Tibial nerve (tissue), 4 donors: Measurements from ENCODE around the gene AP4B1. TPM values are rescaled to one million over a fixed set of nuclear protein-coding genes. Genes with fewer than 3 reads are reported as not detected.

Source experiments
- DNase-seq, 2 donors: peaks; one replicate each; pipeline ENCODE4 v3.0.0-alpha.2; 2019; ENCODE audit warnings: low spot score in 2 of 2
- H3K27ac ChIP-seq, 4 donors: fragments of 200-600 bp; sonication (generic) in 3 of 4; one replicate each; pipeline ENCODE4 v1.5.1; 2017 to 2019; ENCODE audit warnings: mild to moderate bottlenecking in 1 of 4
- H3K27me3 ChIP-seq, 2 donors: fragments of 200-600 bp; sonication (generic) in 1 of 2; one replicate each; pipeline versions ENCODE4 v1.5.1 to v1.6.0; 2017 to 2019
- H3K36me3 ChIP-seq, 3 donors: fragments of 200-600 bp; sonication (generic); one replicate each; pipeline ENCODE4 v1.5.1; 2018 to 2019
- H3K4me1 ChIP-seq, 4 donors: fragments of 200-600 bp; sonication (generic) in 3 of 4; one replicate each; pipeline ENCODE4 v1.5.1; 2017 to 2019
- H3K4me3 ChIP-seq, 4 donors: fragments of 200-600 bp; sonication (generic) in 3 of 4; one replicate each; pipeline ENCODE4 v1.5.1; 2017 to 2019; ENCODE audit warnings: mild to moderate bottlenecking in 1 of 4, moderate library complexity in 1 of 4
- H3K9me3 ChIP-seq, 4 donors: fragments of 200-600 bp; sonication (generic) in 3 of 4; one replicate each; pipeline ENCODE4 v1.5.1; 2017 to 2019
- EP300 ChIP-seq, 2 donors: sonication (generic); formaldehyde crosslinking; IDR thresholded peaks; one replicate each; pipeline ENCODE4 v1.6.1; 2017; ENCODE audit warnings: antibody characterized with exemption in 2 of 2, mild to moderate bottlenecking in 1 of 2
- POLR2A ChIP-seq, 2 donors: fragments of 450-650 bp; IDR thresholded peaks; one replicate each; pipeline ENCODE4 v1.6.1; 2017; ENCODE audit warnings: antibody characterized with exemption in 2 of 2, mild to moderate bottlenecking in 2 of 2, moderate library complexity in 2 of 2
- WGBS, 2 donors: methylation state at CpG; one replicate each; pipeline ENCODE4 v1.1.5; 2018; 5-methylcytosine and 5-hydroxymethylcytosine counted together
- total RNA-seq, 4 donors: library from RNA; depleted of rRNA; stranded (reverse); fragments of >200 nt; gene quantifications; one replicate each; pipeline ENCODE4 v1.1.0, GENCODE V29; 2016
- TF ChIP-seq, protein P1 (sequence below), 5 experiments: fragments of 200-600 bp in 3 of 5; fragments of 450-650 bp in 2 of 5; sonication (generic) in 3 of 5; IDR thresholded peaks; one replicate each; pipeline ENCODE4 v1.5.1; 2016 to 2019; ENCODE audit warnings: antibody characterized with exemption in 5 of 5, mild to moderate bottlenecking in 3 of 5, moderate library complexity in 2 of 5

Gene AP4B1
- total RNA-seq, 4 donors from 2014 or later, result 22.1 to 39.9 (median 34.5) TPM

DNA sequence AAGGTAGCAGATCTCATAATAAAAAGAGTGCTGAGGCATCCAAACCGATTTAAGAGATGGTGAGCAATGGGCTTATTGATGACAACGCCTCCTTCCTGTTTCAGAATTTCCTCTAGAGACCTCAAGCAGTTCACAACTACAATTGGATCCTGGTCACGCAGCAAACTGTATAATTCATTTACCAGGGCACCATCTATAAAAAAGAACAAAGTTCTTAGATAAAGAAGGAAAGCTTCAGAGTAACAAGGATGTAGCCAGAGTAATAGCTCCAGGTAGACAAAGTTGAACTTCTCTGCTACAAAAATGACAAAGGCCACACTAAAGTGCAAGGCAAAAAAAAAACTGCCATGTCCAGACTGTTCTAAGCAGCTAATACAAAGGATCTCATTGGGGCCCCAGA lies 3.4 kb downstream of the AP4B1 start:
- Histone ChIP-seq H3K9me3 (no peaks in the 10 kb centered on the region), H3K4me3 (no peak overlapping the region), H3K27ac (no peak overlapping the region), H3K27me3 (no peaks in the 10 kb centered on the region), H3K36me3 (peaks cover 0 to 60% (median 6%) of the 10 kb centered on the region in 3 donors), H3K4me1 (peaks cover 0 to 20% (median 15%) of the 10 kb centered on the region in 4 donors)
- no peak for DNase-seq
- 64 to 82% methylated on average over 3 of the region's 3 CpGs for WGBS, 2 donors
- TF ChIP-seq, protein P1, sequence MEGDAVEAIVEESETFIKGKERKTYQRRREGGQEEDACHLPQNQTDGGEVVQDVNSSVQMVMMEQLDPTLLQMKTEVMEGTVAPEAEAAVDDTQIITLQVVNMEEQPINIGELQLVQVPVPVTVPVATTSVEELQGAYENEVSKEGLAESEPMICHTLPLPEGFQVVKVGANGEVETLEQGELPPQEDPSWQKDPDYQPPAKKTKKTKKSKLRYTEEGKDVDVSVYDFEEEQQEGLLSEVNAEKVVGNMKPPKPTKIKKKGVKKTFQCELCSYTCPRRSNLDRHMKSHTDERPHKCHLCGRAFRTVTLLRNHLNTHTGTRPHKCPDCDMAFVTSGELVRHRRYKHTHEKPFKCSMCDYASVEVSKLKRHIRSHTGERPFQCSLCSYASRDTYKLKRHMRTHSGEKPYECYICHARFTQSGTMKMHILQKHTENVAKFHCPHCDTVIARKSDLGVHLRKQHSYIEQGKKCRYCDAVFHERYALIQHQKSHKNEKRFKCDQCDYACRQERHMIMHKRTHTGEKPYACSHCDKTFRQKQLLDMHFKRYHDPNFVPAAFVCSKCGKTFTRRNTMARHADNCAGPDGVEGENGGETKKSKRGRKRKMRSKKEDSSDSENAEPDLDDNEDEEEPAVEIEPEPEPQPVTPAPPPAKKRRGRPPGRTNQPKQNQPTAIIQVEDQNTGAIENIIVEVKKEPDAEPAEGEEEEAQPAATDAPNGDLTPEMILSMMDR (IDR thresholded peaks at IDR 0.05), result no peak
- no peak for TF ChIP-seq POLR2A (IDR thresholded peaks at IDR 0.05)
- TF ChIP-seq EP300 (IDR thresholded peaks at IDR 0.05), result no peak

DNA sequence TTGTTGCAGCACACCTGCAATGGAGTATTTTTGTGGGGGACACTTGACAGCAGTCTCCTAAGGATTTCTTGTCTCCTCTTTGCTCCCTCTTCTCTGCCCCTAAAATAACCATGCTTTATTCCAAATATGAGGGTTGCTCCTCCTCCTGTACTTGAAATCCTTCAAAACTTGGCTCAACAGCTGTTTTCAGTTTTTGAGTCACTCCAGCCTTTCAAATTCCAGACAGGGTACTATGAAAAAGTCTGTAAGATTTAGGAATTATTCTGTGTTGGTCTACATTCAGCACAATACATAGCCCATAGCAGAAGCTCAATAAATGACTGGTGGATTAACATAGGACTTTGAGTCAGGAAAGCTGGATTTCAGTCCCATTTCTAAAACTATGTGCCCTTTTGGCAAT lies 5.5 kb downstream of the AP4B1 start:
- Histone ChIP-seq H3K27me3 (no peaks in the 10 kb centered on the region), H3K36me3 (peaks cover 0 to 76% (median 12%) of the 10 kb centered on the region in 3 donors), H3K9me3 (no peaks in the 10 kb centered on the region), H3K27ac (no peak overlapping the region), H3K4me1 (peaks cover 0 to 12% (median 10%) of the 10 kb centered on the region in 4 donors), H3K4me3 (no peak overlapping the region)
- TF ChIP-seq, protein P1 (IDR thresholded peaks at IDR 0.05), result no peak
- TF ChIP-seq EP300 (IDR thresholded peaks at IDR 0.05), result no peak
- TF ChIP-seq POLR2A (IDR thresholded peaks at IDR 0.05), result no peak
- DNase-seq, result no peak

DNA sequence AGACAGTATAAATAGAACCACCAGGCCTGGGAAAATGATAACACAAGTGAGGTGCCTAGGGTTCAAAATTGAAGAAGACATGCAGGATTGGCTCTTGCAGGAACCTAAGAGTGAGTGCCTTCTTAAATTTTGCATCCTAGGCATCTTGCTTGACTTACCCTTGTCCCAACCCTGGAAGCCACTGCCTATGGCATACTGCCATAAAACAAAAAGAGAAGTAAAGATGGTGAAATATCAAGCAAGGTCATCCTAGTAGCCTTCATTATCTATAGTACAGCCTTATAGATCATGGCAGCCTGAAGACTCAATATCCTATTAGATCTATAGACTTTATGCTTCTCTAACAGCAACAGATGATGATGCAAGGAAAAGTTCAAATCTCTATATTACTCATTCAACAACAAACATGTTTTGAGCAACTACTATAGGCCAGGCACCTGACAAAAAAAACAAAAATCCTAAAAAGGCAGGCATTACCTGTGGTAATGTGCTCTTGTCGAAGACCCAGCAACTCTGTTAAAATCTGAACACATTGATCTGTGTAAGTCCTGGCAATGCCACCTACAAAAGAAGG lies 6.3 kb downstream of the AP4B1 start:
- H3K9me3 ChIP-seq, result no peaks in the 10 kb centered on the region
- H3K27ac ChIP-seq, result no peak overlapping the region
- H3K27me3 ChIP-seq, result no peaks in the 10 kb centered on the region
- no peak overlapping the region for H3K4me3 ChIP-seq
- WGBS, 2 donors, result 86 to 96% methylated on average over 1 of the region's 1 CpG
- no peak for TF ChIP-seq EP300 (IDR thresholded peaks at IDR 0.05)
- TF ChIP-seq, protein P1 (IDR thresholded peaks at IDR 0.05), result no peak
- TF ChIP-seq POLR2A (IDR thresholded peaks at IDR 0.05), result no peak
- H3K4me1 ChIP-seq, result peaks cover 0 to 4% (median 2%) of the 10 kb centered on the region in 4 donors
- peaks cover 0 to 81% (median 12%) of the 10 kb centered on the region in 3 donors for H3K36me3 ChIP-seq
- no peak for DNase-seq

DNA sequence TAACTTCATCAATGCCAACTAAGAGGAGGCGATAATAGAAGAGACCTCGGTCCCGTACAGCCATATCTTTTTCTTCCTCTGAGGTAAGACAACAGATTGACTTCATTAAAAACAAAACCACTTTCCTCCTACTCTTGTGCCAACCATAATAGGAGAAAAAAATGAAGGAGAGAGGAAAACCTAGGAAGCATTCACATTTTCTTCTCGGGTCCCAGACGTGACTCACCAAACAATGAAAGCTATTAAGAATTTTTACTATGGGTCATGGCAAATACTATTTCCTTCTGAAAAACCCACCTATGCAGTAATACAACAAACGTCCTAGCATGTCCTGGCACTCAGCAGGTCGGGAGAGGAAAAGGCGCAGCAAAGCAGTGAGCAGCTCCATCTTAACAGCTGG lies 8.6 kb downstream of the AP4B1 start:
- Histone ChIP-seq H3K36me3 (peaks cover 0 to 67% (median 12%) of the 10 kb centered on the region in 3 donors), H3K4me3 (no peak overlapping the region), H3K9me3 (no peaks in the 10 kb centered on the region), H3K27me3 (no peaks in the 10 kb centered on the region), H3K4me1 (no peaks in the 10 kb centered on the region), H3K27ac (no peak overlapping the region)
- DNase-seq, result no peak
- TF ChIP-seq POLR2A (IDR thresholded peaks at IDR 0.05) (no peak), EP300 (IDR thresholded peaks at IDR 0.05) (no peak)
- TF ChIP-seq, protein P1 (IDR thresholded peaks at IDR 0.05), result no peak
- 79% methylated on average over 8 of the region's 8 CpGs for WGBS, 2 donors

DNA sequence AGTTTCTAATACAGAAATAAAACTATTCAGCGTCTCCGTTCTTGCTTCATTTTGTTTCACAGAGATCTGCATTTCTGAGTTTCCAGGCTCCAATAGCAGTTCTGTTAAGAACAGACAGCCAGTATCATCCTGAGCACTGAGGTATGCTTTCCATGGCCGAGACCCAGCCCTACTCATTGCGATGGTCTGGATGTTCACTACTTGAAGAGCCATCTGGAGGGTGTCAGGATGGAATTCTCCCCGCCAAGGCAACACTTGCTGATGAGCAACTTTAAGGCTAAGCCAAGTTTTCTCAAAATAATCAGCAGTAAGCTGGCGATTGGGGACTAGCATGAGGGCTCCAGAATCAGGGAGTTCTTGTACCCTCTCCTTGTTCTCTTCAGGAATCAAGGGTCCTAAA lies 9.5 kb downstream of the AP4B1 start:
- Histone ChIP-seq H3K36me3 (peaks cover 0 to 58% (median 12%) of the 10 kb centered on the region in 3 donors), H3K4me1 (no peaks in the 10 kb centered on the region), H3K27me3 (no peaks in the 10 kb centered on the region), H3K27ac (no peak overlapping the region), H3K4me3 (no peak overlapping the region), H3K9me3 (no peaks in the 10 kb centered on the region)
- no peak for DNase-seq
- TF ChIP-seq, protein P1 (IDR thresholded peaks at IDR 0.05), result no peak
- no peak for TF ChIP-seq EP300 (IDR thresholded peaks at IDR 0.05)
- no peak for TF ChIP-seq POLR2A (IDR thresholded peaks at IDR 0.05)
- 91 to 95% methylated on average over 6 of the region's 6 CpGs for WGBS, 2 donors
